Measurements from ENCODE around the gene RENBP. TPM values are rescaled to one million over a fixed set of nuclear protein-coding genes. Genes with fewer than 3 reads are reported as not detected.

RENBP gene
- total and polyA plus RNA-seq, 9 of the 15 experiments (the other 6 are each of a cell fraction or from before 2014, with no cell fraction given), result 0.07 to 14.8 (median 10.6) TPM; not detected in 1

GRCh38 chrX:153909024-153909979 is 35.1 kb downstream of the RENBP start:
- H2AFZ ChIP-seq (ENCODE audit: low read depth, low read length), result no peak overlapping the region
- ChIA-PET POLR2A (interaction anchor here (0.6 to 1.5 kb wide), 5 partner anchors 9 to 903 kb away, joined by 3 to 5 read pairs (median 3); no protein-coding TSS in a partner anchor), CTCF (ENCODE audit: low intra/inter-chr PET ratio) (no interaction called here)
- no peak overlapping the region for H3K4me2 ChIP-seq (ENCODE audit: insufficient read depth, low read length)
- peaks cover under 1 to 63% of the 10 kb centered on the region in 2 experiments; a peak in 3 of 5 replicates for H3K4me1 ChIP-seq (replicated peaks in 1 of 2; ENCODE audit: control insufficient read depth in 2 of 2, insufficient read depth in 2 of 2, low read length in 2 of 2)
- H3K27me3 ChIP-seq (ENCODE audit: control insufficient read depth in 2 of 2, insufficient read depth in 2 of 2, low read length in 2 of 2), result no peaks in the 10 kb centered on the region
- DNase-seq (ENCODE audit: extremely low read depth in 1 of 4, low spot score in 3 of 4), result peak; percentile 67 to 77 (median 74)
- H3K9me3 ChIP-seq (replicated peaks; ENCODE audit: control insufficient read depth, insufficient read depth, low read depth, low read length), result no peaks in the 10 kb centered on the region
- no peaks in the 10 kb centered on the region for H3K9me1 ChIP-seq (ENCODE audit: control insufficient read depth, insufficient read depth, low read length)
- peak; percentile 91 for ATAC-seq
- peaks cover 18% of the 10 kb centered on the region; the same call in 2 of the 3 replicates for H3K36me3 ChIP-seq (ENCODE audit: control insufficient read depth, insufficient read depth, low read length)
- H3K27ac ChIP-seq (ENCODE audit: extremely low read depth, low read depth, low read length), result no peak overlapping the region
- H3K79me2 ChIP-seq (ENCODE audit: control insufficient read depth, insufficient read depth, low read length), result no peaks in the 10 kb centered on the region
- in situ Hi-C loops (cut with MboI), result no loop called here
- WGBS (ENCODE audit: insufficient coverage, low coverage, missing lambda C conversion rate), result 55% methylated on average over 8 of the region's 37 CpGs
- BruUV-seq (replicated peaks), result TSS peak; percentile 29
- no peak overlapping the region for H3K4me3 ChIP-seq
- H4K20me1 ChIP-seq (replicated peaks; ENCODE audit: control insufficient read depth, insufficient read depth, low read length), result peaks cover 5% of the 10 kb centered on the region; the same call in 1 of the 2 replicates
- intact Hi-C loops (cut with micrococcal nuclease), result no loop called here
- peak overlapping the region in 1 of 2 experiments; percentile 7; a peak in 1 of 4 replicates for H3K9ac ChIP-seq (ENCODE audit: insufficient read depth in 1 of 2, low read depth in 2 of 2, low read length in 2 of 2)
- FAIRE-seq, result peak; percentile 70
- TF ChIP-seq ZNF445 (CRISPR knock-in tag; IDR thresholded peaks at IDR 0.05; ENCODE audit: low read depth) (no peak), CAMTA2 (CRISPR knock-in tag; conservative IDR thresholded peaks at IDR 0.05) (no peak), CLOCK (CRISPR knock-in tag; IDR thresholded peaks at IDR 0.05; ENCODE audit: borderline replicate concordance) (no peak), ZNF583 (CRISPR knock-in tag; IDR thresholded peaks at IDR 0.05) (no peak), POLR3A (IDR thresholded peaks at IDR 0.05; ENCODE audit: borderline replicate concordance, extremely low read depth, insufficient read depth, insufficient read length) (no peak), MEF2A (IDR thresholded peaks at IDR 0.05; ENCODE audit: control insufficient read depth, low read depth, low read length) (no peak), MTA2 (IDR thresholded peaks at IDR 0.05; ENCODE audit: low read depth) (no peak), PHB2 (IDR thresholded peaks at IDR 0.05; ENCODE audit: low read depth) (no peak), KLF10 (CRISPR knock-in tag; IDR thresholded peaks at IDR 0.05) (no peak), HDGF (IDR thresholded peaks at IDR 0.05) (0 out of 2 replicates have a peak, but pooled peaks have one; percentile 19), POLR2G (IDR thresholded peaks at IDR 0.05; ENCODE audit: low read depth, low read length) (peak; percentile 23), SIN3B (IDR thresholded peaks at IDR 0.05; ENCODE audit: low read depth) (no peak), ESRRA (IDR thresholded peaks at IDR 0.05; ENCODE audit: borderline replicate concordance, low read depth) (no peak), HNRNPLL (IDR thresholded peaks at IDR 0.05; ENCODE audit: low read depth, low read length, poor library complexity, severe bottlenecking) (no peak), YY1 (IDR thresholded peaks at IDR 0.05; ENCODE audit: borderline replicate concordance in 1 of 3, control insufficient read depth in 1 of 3, extremely low read depth in 1 of 3, insufficient read depth in 3 of 3, insufficient read length in 1 of 3, insufficient replicate concordance in 2 of 3, low read depth in 1 of 3, low read length in 2 of 3) (no peak), TEAD4 (IDR thresholded peaks at IDR 0.05; ENCODE audit: low read length) (no peak), TEAD4 (CRISPR knock-in tag; IDR thresholded peaks at IDR 0.05; ENCODE audit: borderline replicate concordance) (no peak)
